HEK293 (cell line): ENCODE data around the gene CIROP.

Experiments
- CTCF ChIA-PET: fragments of 350-600 bp; formaldehyde crosslinking; extraction: SDS; loops from one replicate; lab custom pipeline; 2021; ENCODE audit warnings: antibody characterized with exemption; lab: Yijun Ruan, JAX
- POLR2A ChIA-PET: fragments of 300-600 bp; formaldehyde crosslinking; extraction: SDS; loops from one replicate; lab custom pipeline; 2020; ENCODE audit warnings: antibody characterized with exemption, inconsistent platforms; lab: Yijun Ruan, JAX
- H3K27ac ChIP-seq: fragments of 200-500 bp; sonication (Bioruptor generic); 2 replicates; pipeline ENCODE4 v1.5.1; 2014; ENCODE audit warnings: low read depth, low read length, control low read depth, inconsistent platforms; ENCODE audit errors: extremely low read depth
- H3K36me3 ChIP-seq, 2 experiments: fragments of 200-500 bp in 1 of 2; sonication (Bioruptor generic) in 1 of 2; 1 replicate in 1 of 2; 2 replicates in 1 of 2; pipeline ENCODE4 v1.5.1; 2014 to 2017; ENCODE audit warnings: inconsistent platforms in 2 of 2, low read length in 2 of 2; ENCODE audit not compliant: control insufficient read depth in 2 of 2, insufficient read depth in 1 of 2
- H3K4me1 ChIP-seq: fragments of 200-500 bp; sonication (Bioruptor generic); 2 replicates; pipeline ENCODE4 v1.5.1; 2014; ENCODE audit warnings: mild to moderate bottlenecking, low read length, inconsistent platforms; ENCODE audit not compliant: control insufficient read depth, insufficient read depth
- H3K4me3 ChIP-seq: 2 replicates; pipeline ENCODE4 v1.5.1; 2011; ENCODE audit warnings: low read depth, mild to moderate bottlenecking, control low read depth, low read length, moderate library complexity
- H3K9me3 ChIP-seq: fragments of 200-500 bp; sonication (Bioruptor generic); 2 replicates; pipeline ENCODE4 v1.5.1; 2014; ENCODE audit warnings: low read depth, low read length, inconsistent platforms; ENCODE audit not compliant: control insufficient read depth, insufficient read depth
- GLIS2 ChIP-seq: fragments of 450-650 bp; formaldehyde crosslinking; IDR thresholded peaks from 2 replicates; pipeline ENCODE4 v1.5.1; 2016; ENCODE audit warnings: missing biosample characterization, missing genetic modification characterization
- ZFP3 ChIP-seq: fragments of 450-650 bp; formaldehyde crosslinking; IDR thresholded peaks from 2 replicates; pipeline ENCODE4 v1.5.1; 2016; ENCODE audit warnings: low read depth, missing biosample characterization, missing genetic modification characterization
- ZIC2 ChIP-seq: fragments of 450-650 bp; formaldehyde crosslinking; IDR thresholded peaks from 2 replicates; pipeline ENCODE4 v1.5.1; 2016; ENCODE audit warnings: missing biosample characterization, missing genetic modification characterization
- ZNF239 ChIP-seq: fragments of 450-650 bp; formaldehyde crosslinking; IDR thresholded peaks from 2 replicates; pipeline ENCODE4 v1.5.1; 2016; ENCODE audit warnings: missing biosample characterization, missing genetic modification characterization
- ZNF623 ChIP-seq: fragments of 450-650 bp; formaldehyde crosslinking; IDR thresholded peaks from 2 replicates; pipeline ENCODE4 v1.5.1; 2016; ENCODE audit warnings: missing biosample characterization, missing genetic modification characterization
- ZNF654 ChIP-seq: fragments of 450-650 bp; formaldehyde crosslinking; IDR thresholded peaks from 2 replicates; pipeline ENCODE4 v1.5.1; 2016; ENCODE audit warnings: low read depth, missing biosample characterization, missing genetic modification characterization
- TF ChIP-seq, protein P1 (sequence below): fragments of 450-650 bp; formaldehyde crosslinking; IDR thresholded peaks from 2 replicates; pipeline ENCODE4 v1.5.1; 2016; ENCODE audit warnings: missing biosample characterization, missing genetic modification characterization
- TF ChIP-seq, protein P2 (sequence below): fragments of 450-650 bp; formaldehyde crosslinking; IDR thresholded peaks from 2 replicates; pipeline ENCODE4 v1.5.1; 2016; ENCODE audit warnings: missing biosample characterization, missing genetic modification characterization
- TF ChIP-seq, protein P3 (sequence below): fragments of 450-650 bp; formaldehyde crosslinking; IDR thresholded peaks from 2 replicates; pipeline ENCODE4 v1.5.1; 2016; ENCODE audit warnings: missing biosample characterization, missing genetic modification characterization

The CIROP gene

DNA sequence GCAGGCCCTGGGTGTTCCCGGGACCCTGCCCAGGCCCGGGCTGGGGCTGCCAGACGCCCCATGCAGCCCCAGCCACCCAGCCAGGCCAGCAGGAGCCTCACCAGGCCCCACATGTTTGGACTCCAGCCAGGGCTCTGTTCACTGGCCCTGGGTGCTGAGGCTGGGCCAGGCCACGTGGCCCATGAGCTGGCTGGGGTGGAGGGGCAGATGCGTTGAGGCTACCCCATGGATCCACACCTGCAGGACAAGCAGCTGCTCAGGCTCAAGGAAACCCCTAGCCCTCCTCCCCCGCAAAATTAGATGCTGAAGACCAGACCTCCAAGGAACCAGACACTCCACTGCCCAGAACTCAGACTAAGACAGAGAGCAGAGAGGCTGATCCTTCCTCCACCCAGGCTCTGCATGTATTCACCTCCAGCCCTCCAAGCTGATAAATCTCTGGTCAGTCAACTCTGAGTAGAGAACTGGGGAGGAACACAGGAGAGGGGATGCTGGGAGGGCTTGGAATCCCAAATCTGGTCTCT is 49.1 kb downstream of the CIROP start:
- no peak overlapping the region for H3K27ac ChIP-seq
- no peaks in the 10 kb centered on the region for H3K9me3 ChIP-seq
- H3K4me3 ChIP-seq, result no peak overlapping the region
- CTCF ChIA-PET, result interaction anchor here (0.6 to 16.2 kb wide), 17 partner anchors 9 to 125 kb away, joined by 3 to 469 read pairs (median 4); partner anchors contain the start of gene AJUBA
- TF ChIP-seq ZFP3, result no peak
- TF ChIP-seq, protein P1, sequence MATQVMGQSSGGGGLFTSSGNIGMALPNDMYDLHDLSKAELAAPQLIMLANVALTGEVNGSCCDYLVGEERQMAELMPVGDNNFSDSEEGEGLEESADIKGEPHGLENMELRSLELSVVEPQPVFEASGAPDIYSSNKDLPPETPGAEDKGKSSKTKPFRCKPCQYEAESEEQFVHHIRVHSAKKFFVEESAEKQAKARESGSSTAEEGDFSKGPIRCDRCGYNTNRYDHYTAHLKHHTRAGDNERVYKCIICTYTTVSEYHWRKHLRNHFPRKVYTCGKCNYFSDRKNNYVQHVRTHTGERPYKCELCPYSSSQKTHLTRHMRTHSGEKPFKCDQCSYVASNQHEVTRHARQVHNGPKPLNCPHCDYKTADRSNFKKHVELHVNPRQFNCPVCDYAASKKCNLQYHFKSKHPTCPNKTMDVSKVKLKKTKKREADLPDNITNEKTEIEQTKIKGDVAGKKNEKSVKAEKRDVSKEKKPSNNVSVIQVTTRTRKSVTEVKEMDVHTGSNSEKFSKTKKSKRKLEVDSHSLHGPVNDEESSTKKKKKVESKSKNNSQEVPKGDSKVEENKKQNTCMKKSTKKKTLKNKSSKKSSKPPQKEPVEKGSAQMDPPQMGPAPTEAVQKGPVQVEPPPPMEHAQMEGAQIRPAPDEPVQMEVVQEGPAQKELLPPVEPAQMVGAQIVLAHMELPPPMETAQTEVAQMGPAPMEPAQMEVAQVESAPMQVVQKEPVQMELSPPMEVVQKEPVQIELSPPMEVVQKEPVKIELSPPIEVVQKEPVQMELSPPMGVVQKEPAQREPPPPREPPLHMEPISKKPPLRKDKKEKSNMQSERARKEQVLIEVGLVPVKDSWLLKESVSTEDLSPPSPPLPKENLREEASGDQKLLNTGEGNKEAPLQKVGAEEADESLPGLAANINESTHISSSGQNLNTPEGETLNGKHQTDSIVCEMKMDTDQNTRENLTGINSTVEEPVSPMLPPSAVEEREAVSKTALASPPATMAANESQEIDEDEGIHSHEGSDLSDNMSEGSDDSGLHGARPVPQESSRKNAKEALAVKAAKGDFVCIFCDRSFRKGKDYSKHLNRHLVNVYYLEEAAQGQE (tag by site-specific recombination), result peak; percentile 56
- TF ChIP-seq ZIC2 (tag by site-specific recombination), result 0 out of 2 replicates have a peak, but pooled peaks have one; percentile 13
- POLR2A ChIA-PET, result interaction anchor here (0.9 to 2.1 kb wide), 5 partner anchors 12 to 74 kb away, joined by 3 to 8 read pairs (median 6); partner anchors contain the start of genes ACIN1 and AJUBA
- peaks cover 17 to 62% of the 10 kb centered on the region in 2 experiments for H3K36me3 ChIP-seq
- peaks cover 4% of the 10 kb centered on the region; the same call in 1 of the 2 replicates for H3K4me1 ChIP-seq

DNA sequence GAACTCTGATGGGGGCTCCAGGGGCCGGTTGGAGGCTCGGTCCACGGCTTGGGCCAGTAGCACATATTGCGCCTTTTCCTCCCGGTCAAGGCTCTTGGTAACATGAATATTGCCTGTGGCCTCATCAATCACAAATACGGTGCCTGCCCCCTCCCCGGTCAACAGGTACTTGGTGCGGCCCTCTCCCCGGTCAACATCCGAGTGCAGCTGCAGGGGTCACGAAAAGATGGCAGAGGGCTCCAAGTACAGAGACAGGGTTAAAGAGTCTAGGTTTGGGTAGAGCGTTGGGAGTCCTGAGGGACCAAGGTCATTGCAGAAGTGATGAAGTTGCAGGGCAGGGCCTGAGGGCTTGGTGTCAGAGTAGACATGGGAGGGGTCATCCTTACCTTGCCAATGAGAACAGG is 49.6 kb downstream of the CIROP start:
- Histone ChIP-seq H3K4me1 (peaks cover 4% of the 10 kb centered on the region; the same call in 1 of the 2 replicates), H3K9me3 (no peaks in the 10 kb centered on the region), H3K27ac (no peak overlapping the region), H3K36me3 (peaks cover 12 to 62% of the 10 kb centered on the region in 2 experiments), H3K4me3 (no peak overlapping the region)
- ChIA-PET CTCF (interaction anchor here (0.6 to 16.2 kb wide), 16 partner anchors 9 to 125 kb away, joined by 3 to 469 read pairs (median 4); partner anchors contain the start of gene AJUBA), POLR2A (interaction anchor here (0.9 to 2.1 kb wide), 3 partner anchors 48 to 74 kb away, joined by 3 to 8 read pairs (median 6); partner anchors contain the start of gene AJUBA)
- TF ChIP-seq, protein P2, sequence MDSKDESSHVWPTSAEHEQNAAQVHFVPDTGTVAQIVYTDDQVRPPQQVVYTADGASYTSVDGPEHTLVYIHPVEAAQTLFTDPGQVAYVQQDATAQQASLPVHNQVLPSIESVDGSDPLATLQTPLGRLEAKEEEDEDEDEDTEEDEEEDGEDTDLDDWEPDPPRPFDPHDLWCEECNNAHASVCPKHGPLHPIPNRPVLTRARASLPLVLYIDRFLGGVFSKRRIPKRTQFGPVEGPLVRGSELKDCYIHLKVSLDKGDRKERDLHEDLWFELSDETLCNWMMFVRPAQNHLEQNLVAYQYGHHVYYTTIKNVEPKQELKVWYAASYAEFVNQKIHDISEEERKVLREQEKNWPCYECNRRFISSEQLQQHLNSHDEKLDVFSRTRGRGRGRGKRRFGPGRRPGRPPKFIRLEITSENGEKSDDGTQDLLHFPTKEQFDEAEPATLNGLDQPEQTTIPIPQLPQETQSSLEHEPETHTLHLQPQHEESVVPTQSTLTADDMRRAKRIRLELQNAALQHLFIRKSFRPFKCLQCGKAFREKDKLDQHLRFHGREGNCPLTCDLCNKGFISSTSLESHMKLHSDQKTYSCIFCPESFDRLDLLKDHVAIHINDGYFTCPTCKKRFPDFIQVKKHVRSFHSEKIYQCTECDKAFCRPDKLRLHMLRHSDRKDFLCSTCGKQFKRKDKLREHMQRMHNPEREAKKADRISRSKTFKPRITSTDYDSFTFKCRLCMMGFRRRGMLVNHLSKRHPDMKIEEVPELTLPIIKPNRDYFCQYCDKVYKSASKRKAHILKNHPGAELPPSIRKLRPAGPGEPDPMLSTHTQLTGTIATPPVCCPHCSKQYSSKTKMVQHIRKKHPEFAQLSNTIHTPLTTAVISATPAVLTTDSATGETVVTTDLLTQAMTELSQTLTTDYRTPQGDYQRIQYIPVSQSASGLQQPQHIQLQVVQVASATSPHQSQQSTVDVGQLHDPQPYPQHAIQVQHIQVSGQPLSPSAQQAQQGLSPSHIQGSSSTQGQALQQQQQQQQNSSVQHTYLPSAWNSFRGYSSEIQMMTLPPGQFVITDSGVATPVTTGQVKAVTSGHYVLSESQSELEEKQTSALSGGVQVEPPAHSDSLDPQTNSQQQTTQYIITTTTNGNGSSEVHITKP (tag by site-specific recombination), result 0 out of 2 replicates have a peak, but pooled peaks have one; percentile 31
- TF ChIP-seq ZNF623 (tag by site-specific recombination), result no peak

DNA sequence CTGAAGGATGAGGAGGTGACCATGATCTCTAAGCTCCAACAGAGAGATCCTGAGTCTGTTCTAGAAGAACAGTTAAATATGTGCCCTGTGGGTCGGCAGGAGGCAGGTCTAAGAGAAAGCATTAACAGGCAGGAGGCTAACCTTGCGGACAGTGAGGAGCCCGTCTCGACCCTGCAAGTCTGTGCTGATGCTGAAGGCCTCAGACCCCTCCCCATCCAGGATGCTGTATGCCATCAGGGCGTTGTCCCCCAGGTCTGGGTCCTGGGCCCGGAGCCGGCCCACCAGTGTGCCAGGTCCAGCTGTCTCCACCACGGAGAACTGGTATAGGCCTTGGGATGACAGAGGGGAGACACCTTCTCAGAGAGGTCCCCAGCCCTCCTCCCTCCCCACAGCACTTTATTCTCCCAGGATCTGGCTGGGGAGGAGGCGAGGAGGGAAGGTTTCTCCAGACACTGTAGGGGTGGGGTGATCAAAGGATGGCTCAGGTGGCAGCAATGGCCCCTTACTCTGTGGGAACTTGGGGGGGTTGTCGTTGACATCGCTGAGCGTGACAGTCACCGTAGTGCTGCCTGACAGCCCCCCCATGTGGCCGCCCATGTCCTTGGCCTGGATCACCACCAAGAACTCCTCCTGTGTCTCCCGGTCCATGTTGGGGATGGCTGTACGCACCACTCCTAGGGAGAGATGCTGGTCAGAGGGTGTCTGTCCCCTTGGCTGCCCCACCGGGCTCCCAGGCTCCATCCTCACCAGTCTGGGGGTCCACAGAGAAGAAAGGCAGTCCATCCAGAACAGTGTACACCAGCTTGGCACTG is 50.6 kb downstream of the CIROP start:
- H3K4me3 ChIP-seq, result no peak overlapping the region
- peaks cover 4% of the 10 kb centered on the region; the same call in 1 of the 2 replicates for H3K4me1 ChIP-seq
- POLR2A ChIA-PET, result interaction anchor here (0.8 kb wide), 1 partner anchor 59 kb away, joined by 5 read pairs; no protein-coding TSS in a partner anchor
- CTCF ChIA-PET, result interaction anchor here (0.5 to 16.2 kb wide), 5 partner anchors 14 to 81 kb away, joined by 3 to 469 read pairs (median 23); partner anchors contain the start of gene AJUBA
- no peak overlapping the region for H3K27ac ChIP-seq
- TF ChIP-seq GLIS2 (0 out of 2 replicates have a peak, but pooled peaks have one; percentile 14), ZNF654 (tag by site-specific recombination) (peak; percentile 20), ZNF239 (tag by site-specific recombination) (no peak)
- TF ChIP-seq, protein P3, sequence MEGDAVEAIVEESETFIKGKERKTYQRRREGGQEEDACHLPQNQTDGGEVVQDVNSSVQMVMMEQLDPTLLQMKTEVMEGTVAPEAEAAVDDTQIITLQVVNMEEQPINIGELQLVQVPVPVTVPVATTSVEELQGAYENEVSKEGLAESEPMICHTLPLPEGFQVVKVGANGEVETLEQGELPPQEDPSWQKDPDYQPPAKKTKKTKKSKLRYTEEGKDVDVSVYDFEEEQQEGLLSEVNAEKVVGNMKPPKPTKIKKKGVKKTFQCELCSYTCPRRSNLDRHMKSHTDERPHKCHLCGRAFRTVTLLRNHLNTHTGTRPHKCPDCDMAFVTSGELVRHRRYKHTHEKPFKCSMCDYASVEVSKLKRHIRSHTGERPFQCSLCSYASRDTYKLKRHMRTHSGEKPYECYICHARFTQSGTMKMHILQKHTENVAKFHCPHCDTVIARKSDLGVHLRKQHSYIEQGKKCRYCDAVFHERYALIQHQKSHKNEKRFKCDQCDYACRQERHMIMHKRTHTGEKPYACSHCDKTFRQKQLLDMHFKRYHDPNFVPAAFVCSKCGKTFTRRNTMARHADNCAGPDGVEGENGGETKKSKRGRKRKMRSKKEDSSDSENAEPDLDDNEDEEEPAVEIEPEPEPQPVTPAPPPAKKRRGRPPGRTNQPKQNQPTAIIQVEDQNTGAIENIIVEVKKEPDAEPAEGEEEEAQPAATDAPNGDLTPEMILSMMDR (tag by site-specific recombination), result peak; percentile 70
- peaks cover 2 to 64% of the 10 kb centered on the region in 2 experiments; a peak in 2 of 3 replicates for H3K36me3 ChIP-seq
- H3K9me3 ChIP-seq, result no peaks in the 10 kb centered on the region
